KOPT-K1 (cell line): ENCODE results near the gene TMEM219.

Source experiments
- H3K27ac ChIP-seq: fragments of 200-600 bp; sonication (generic); 2 replicates; pipeline ENCODE4 v1.5.1; 2016; ENCODE audit warnings: antibody characterized with exemption, mild to moderate bottlenecking, low read depth, low read length; ENCODE audit not compliant: poor library complexity, severe bottlenecking
- H3K36me3 ChIP-seq: fragments of 200-600 bp; sonication (generic); 2 replicates; pipeline ENCODE4 v1.5.1; 2017; ENCODE audit warnings: antibody characterized with exemption, mild to moderate bottlenecking, low read length, moderate library complexity; ENCODE audit not compliant: insufficient read depth
- H3K9me3 ChIP-seq: fragments of 200-600 bp; sonication (generic); 2 replicates; pipeline ENCODE4 v1.5.1; 2017; ENCODE audit warnings: antibody characterized with exemption, low read length, mild to moderate bottlenecking; ENCODE audit not compliant: insufficient read depth, poor library complexity, severe bottlenecking

Gene TMEM219

DNA sequence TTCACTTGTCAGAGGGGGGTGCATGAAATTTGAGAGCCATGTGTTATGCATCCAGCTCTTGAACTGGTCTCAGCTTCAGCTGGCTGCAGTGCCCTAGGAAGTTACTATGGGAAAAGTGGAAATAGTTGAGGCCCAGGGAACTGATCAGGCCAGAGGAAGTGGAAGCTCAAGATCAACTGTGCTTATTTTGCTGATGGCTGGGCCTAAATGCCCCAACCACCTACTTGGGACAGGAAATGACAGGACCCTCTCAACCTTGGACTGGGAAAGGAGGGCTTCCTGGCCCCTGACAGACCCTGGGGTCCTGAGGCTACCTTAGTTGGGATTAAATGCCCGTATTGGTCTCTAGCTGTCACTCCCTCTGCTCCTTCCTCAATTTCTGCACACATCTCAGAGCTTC, 10.6 kb downstream of the TMEM219 start:
- no peaks in the 10 kb centered on the region for H3K9me3 ChIP-seq
- H3K27ac ChIP-seq = no peak overlapping the region
- H3K36me3 ChIP-seq = peaks cover 18% of the 10 kb centered on the region

DNA sequence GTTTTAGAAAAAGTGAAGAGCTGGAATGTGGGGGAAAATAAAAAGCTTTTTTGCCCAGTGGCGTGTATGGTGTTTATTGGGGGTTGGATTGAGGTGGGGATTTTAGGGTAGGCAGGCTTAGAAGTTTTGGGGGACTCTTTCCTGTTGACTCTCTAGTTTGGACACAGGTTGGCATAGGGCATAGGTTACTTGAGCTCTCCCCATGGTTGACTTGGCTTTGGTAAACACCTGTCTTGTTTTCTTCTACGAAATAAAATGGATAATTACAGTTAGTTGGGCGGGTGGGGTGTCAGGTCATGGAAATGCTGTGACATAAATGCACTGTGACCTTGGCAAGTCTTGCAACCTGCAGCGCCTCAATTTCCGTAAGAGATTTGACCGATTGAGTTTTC, 11.1 kb downstream of the TMEM219 start:
- Histone ChIP-seq H3K36me3 (peaks cover 20% of the 10 kb centered on the region), H3K9me3 (no peaks in the 10 kb centered on the region), H3K27ac (peak overlapping the region; percentile 82)

DNA sequence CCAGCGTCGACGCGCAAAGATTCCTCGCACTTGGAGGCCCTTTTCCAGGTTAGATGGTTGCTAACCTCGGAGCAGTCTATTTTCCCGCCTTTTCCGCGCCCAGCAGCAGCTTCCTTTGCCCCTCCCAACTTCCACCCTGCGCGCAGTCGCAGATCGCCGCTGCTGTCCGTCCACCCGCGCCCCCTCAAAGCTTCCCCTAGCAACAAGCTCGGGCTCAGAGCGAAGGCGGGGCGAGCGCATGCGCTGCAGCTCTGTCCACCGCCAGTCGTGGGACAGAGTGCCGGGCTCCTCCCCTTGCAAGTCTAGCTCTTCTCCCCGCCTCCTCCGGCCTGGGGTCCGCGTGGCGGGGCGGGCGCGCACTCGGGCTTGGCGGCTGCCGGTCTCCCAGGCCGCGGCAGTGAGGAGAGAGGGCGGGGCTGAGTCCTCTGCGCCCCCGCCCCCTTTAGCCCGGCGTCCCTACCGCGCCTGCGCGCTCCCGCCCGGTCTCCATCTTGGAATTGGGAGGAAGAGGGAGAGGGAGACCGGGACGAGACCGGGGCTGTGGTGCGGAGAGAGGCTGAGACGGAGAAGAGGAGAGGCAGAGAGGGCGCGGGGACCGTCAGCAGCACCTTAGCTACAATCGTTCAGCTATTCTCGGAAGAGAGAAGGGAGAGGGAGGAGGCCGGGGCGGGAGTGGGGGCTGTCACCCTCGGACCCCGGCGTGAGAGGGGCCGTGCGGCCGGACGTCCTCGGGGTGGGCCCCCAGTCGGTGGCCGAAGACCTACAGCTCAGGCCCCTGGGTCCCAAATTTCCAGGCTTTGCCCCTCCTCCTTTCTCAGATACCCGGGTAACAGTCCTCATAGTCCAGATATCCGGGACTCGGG, 11.7 kb downstream of the TMEM219 start, which contains the start of gene TAOK2:
TSS of gene TAOK2 (plus strand) at position 485 of the 863 bp plus-strand sequence. CDS start 3,905 bp downstream, outside the sequence.
- Histone ChIP-seq H3K9me3 (no peaks in the 10 kb centered on the region), H3K27ac (peak within 1 kb of the TSS; percentile 82), H3K36me3 (peaks cover 20% of the 10 kb centered on the region)

DNA sequence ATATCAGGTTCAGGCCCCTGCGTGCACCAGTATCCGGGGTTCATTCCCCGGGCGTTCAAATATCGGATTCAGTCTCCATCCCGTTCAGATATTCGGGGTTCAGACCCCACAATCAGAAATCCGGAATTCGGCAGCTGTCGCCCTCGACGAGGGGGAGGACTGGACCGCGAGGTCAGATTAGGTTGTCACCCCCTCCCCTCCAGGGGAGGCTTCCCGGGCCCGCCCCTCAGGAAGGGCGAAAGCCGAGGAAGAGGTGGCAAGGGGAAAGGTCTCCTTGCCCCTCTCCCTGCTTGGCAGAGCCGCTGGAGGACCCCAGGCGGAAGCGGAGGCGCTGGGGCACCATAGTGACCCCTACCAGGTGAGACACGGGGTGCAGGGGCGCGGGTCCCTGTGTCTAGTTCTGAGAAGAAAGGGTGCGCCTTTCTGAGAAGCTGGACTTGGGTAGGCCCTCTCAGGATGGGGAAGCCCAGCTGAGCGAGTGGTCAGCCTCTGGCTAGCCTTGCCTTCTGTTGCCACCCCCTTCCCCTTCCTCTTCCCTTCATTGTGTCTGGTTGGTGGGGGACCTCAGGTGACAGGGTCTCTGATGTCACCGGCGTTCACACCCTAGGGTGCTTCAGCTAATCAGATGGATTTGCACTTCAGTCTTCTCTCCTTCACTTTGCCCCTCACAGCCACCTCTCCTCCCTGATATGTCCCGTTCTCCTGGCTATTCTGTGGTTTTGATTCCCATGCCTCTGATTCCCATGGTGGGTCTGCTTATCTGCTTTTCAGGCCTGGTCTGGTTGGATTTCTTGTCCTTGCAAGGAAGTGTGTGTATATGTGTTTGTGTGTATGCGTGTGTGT, 12.6 kb downstream of the TMEM219 start:
- peak overlapping the region; percentile 82 for H3K27ac ChIP-seq

DNA sequence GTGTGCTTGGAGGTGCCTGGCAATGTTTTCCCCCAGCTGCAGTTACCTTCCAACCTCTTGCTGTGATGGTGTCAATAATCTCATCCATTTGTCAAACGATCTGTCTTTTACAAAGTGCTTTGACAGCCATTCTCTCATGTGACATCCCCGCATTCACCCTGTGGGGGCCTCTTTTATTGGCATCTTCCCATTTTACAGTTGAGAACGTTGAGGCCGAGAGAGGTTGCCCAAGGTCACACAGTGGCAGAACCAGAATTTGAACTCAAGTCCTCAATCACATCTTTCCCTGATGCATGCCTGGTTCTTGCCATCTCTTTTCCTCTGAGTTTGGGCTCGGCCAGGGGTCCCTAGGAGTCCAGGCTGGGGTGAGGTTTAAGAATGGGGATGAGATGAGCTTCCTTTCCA, 13.3 kb downstream of the TMEM219 start:
- Histone ChIP-seq H3K9me3 (no peaks in the 10 kb centered on the region), H3K36me3 (peaks cover 31% of the 10 kb centered on the region), H3K27ac (peak overlapping the region; percentile 82)

More for the DNA sequence above, 12.6 kb downstream of the TMEM219 start:
- H3K36me3 ChIP-seq = peaks cover 25% of the 10 kb centered on the region
- H3K9me3 ChIP-seq = no peaks in the 10 kb centered on the region

DNA sequence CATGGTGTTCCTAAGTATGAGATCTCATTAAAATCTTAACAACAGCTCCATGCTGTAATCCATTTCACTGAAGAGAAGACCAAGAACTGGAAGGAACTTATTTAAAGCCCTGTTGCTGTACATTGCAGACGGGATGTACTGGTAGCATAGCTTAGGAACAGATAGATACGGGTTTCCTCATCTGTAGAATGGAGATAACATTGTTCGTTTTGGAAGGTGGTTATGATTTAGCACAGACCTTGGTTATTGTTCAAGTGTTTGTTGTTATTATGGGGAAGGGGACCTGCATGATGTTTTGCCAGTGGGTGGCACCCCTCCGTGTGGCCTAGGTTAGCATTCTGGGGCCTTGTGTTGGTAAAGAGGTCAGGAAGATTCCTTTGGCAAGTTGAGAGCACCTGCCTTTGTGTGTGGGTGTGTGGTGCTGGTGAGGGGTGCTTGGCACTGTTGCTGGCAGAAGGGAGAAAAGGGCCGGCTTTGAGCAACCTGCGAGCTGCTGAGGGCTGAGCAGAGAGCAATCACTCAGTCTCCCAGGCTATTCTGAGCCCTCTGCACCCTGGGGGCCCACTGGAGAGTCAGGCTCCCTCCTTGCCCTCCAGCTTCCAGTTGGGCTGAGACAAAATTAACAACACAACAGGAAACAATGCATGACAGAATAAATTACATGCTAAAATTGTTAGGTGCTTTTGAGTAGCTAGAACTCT, 14.1 kb downstream of the TMEM219 start:
- peak overlapping the region; percentile 82 for H3K27ac ChIP-seq
- H3K36me3 ChIP-seq = peaks cover 39% of the 10 kb centered on the region
- H3K9me3 ChIP-seq = no peaks in the 10 kb centered on the region

DNA sequence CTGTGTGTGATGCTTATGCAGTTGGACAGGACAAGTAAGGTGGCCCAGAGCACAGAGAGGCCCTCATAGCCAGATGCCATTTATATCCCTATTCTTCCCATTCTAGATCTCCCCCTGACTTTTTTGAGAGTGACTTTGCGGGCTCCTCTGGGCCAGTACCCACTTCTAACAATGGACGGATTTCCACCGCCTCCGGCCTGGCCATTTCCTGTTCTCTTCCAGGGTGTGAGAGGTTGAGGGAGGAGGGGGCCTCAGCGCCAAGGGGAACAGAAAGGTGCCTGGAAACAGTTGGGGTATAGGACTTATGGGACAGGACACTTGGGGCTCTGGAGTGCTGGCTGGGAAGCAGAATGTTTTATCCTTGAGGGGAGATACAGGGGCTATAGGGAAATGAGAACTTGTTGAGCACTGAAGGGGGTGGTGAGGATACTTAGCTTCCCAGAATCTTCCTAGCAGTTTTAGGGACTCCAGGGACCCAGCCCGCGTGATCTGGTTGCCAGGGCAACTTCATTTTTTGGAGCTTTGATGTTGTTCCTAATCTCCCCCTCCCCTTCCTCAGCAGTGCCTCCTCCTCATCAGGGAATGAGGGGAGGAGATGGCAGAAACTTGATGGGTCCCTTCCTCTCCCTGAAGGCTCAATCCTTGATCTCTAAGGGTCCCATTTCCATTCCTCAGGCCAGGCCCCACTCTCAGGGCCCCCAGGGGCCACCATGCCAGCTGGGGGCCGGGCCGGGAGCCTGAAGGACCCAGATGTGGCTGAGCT, 15.4 kb downstream of the TMEM219 start:
- H3K9me3 ChIP-seq = no peaks in the 10 kb centered on the region
- peaks cover 52% of the 10 kb centered on the region for H3K36me3 ChIP-seq
- no peak overlapping the region for H3K27ac ChIP-seq

DNA sequence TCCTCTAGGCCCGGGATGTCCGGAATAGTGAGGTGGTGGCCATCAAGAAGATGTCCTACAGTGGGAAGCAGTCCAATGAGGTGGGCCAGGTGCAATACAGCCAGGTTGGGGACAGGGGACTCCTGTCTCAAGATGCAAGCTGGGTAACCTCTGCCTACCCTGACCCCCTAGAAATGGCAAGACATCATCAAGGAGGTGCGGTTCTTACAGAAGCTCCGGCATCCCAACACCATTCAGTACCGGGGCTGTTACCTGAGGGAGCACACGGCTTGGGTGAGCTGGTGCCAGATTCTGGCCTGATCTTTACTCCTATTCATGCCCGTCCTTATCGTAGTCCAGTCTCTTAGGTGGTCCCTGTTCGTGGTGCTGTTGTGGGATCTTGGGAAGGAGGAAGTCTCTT, 16.2 kb downstream of the TMEM219 start:
- no peaks in the 10 kb centered on the region for H3K9me3 ChIP-seq
- H3K36me3 ChIP-seq = peaks cover 61% of the 10 kb centered on the region
- no peak overlapping the region for H3K27ac ChIP-seq

DNA sequence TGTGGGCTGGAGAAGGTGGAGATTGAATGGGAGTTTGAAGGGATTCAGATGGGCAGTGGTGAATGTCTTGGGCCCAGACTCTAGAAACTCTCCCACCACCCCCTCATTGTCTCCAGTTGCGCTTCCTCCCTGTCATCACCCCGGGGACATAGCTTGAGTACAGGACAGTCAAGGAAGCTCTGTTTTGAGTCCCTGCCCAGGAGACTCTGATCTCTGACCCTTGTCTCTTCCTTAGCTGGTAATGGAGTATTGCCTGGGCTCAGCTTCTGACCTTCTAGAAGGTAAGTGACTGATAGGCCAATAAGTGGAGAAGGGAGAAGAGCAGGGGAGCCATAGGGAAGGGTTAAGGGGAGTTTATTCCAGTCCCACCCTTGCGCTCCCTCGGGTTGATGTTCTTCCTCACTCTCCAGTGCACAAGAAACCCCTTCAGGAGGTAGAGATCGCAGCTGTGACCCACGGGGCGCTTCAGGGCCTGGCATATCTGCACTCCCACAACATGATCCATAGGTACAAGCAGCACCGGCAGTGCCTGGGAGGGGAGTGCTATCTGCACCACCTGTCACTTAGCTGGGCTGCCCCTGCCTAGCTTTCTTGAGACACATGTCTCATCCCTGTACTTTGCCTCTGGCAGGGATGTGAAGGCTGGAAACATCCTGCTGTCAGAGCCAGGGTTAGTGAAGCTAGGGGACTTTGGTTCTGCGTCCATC, 16.8 kb downstream of the TMEM219 start:
- H3K27ac ChIP-seq = no peak overlapping the region
- peaks cover 67% of the 10 kb centered on the region for H3K36me3 ChIP-seq
- H3K9me3 ChIP-seq = no peaks in the 10 kb centered on the region

DNA sequence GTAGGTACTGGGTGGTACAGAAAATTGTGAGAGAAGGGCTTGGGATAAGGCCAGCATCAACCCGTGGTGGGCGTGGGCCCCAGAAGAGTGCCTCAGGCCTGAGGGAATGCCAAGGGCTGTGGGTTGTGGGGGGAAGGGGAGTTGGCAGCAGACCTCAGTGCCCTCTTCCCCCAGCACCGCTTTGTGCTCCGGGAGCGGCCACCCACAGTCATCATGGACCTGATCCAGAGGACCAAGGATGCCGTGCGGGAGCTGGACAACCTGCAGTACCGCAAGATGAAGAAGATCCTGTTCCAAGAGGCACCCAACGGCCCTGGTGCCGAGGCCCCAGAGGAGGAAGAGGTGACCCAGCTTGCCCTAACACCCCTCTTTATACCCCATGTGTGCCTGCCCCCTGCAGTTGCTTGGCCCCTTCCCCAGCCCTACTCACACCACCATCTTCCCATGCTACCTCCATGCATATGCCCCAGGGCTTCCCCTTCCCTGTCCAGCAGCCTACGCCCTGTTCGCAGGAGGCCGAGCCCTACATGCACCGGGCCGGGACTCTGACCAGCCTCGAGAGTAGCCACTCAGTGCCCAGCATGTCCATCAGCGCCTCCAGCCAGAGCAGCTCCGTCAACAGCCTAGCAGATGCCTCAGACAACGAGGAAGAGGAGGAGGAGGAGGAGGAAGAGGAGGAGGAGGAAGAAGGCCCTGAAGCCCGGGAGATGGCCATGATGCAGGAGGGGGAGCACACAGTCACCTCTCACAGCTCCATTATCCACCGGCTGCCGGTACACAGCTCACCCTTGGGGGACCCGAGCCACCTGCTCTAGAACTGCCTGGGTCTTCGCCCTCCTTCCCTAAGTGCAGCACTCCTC, 20.9 kb downstream of the TMEM219 start:
- H3K36me3 ChIP-seq = peaks cover 100% of the 10 kb centered on the region
- no peak overlapping the region for H3K27ac ChIP-seq
- H3K9me3 ChIP-seq = no peaks in the 10 kb centered on the region

DNA sequence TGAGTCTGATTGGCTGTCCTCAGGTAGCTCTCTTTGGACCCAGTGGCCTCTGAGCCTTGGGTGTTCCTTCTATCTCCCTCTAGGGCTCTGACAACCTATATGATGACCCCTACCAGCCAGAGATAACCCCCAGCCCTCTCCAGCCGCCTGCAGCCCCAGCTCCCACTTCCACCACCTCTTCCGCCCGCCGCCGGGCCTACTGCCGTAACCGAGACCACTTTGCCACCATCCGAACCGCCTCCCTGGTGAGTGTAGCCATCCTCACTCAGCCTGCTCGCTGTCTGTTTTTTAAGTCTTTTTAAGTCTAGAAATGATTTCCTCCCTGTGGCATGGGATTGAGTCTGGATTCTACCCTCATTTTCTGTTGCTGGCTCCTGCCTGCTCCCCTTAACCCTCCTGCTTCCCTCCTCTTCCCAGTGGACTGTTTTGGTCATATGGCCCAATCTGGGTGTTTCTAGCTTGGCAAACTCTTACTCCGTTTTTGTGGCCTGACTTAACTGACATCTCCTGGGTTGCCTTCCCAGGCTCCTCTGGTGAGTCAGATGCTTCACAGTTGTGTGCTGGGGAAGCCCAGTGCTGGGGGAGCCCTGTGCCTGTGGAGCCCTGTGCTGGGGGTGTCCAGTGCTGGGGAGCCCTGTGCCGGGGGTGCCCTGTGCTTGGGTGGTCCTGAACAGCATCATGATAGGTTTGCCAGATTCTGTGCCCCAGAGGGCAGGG, 21.7 kb downstream of the TMEM219 start:
- no peaks in the 10 kb centered on the region for H3K9me3 ChIP-seq
- H3K27ac ChIP-seq = no peak overlapping the region
- peaks cover 100% of the 10 kb centered on the region for H3K36me3 ChIP-seq

DNA sequence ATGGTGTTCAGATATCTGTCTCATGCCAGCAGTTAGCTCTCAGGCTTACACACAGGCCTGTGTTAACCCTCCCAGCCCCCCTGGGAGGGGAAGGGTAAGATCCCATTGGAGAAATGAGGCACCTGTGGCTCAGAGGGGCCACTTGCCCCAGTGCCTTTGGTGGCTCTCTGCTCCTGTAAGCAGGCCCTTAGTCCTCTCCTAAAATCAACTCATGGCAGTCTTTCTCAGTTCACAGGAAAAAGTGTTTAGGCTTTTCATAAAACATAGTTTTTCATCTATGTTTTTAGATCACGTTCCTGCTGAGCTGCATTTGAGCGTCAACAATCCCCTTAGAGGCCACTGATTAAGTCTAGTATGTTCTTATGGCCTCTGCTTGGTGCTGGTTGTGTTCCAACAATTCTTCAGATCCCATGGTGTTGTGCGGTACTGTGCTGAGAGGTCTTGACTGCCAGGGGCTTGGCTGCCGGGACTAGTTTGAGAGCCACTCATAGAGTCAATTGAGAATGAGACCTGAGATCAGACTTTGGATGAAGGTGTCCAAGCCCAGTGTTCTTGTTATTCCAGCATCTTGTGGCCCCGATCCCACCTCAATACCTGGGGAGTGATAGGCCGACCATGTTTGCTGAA, 22.4 kb downstream of the TMEM219 start:
- H3K27ac ChIP-seq = no peak overlapping the region
- H3K36me3 ChIP-seq = peaks cover 100% of the 10 kb centered on the region
- no peaks in the 10 kb centered on the region for H3K9me3 ChIP-seq
